K562 (cell line): Measurements from ENCODE around the gene PPT2. TPM values are rescaled to one million over a fixed set of nuclear protein-coding genes. Genes with fewer than 3 reads are reported as not detected.

Experiments used
- CCNT2 ChIP-seq: IDR thresholded peaks from 2 replicates; pipeline ENCODE4 v1.6.1; 2011; ENCODE audit warnings: borderline replicate concordance, low read depth, mild to moderate bottlenecking, moderate library complexity, mixed read lengths, low read length; ENCODE audit not compliant: insufficient read length; ENCODE audit errors: extremely low read depth
- DIDO1 ChIP-seq: fragments of 450-650 bp; IDR thresholded peaks from 2 replicates; pipeline ENCODE4 v1.6.1; 2016; ENCODE audit warnings: low read depth, missing biosample characterization, missing genetic modification characterization
- ERF ChIP-seq: fragments of 450-650 bp; formaldehyde crosslinking; IDR thresholded peaks from 2 replicates; pipeline ENCODE4 v1.4.0; 2020; ENCODE audit warnings: mild to moderate bottlenecking, mixed read lengths
- GATAD2A ChIP-seq: fragments of 450-650 bp; IDR thresholded peaks from 2 replicates; pipeline ENCODE4 v1.6.1; 2017
- STAT5A ChIP-seq: IDR thresholded peaks from 2 replicates; pipeline ENCODE4 v1.6.1; 2012; ENCODE audit warnings: low read length, inconsistent platforms, borderline replicate concordance
- ZFP30 ChIP-seq: fragments of 250-450 bp; sonication (Bioruptor Pico); IDR thresholded peaks from 2 replicates; pipeline ENCODE4 v1.8.0; 2022; ENCODE audit warnings: moderate library complexity, mild to moderate bottlenecking, inconsistent platforms, borderline replicate concordance
- ZNF277 ChIP-seq: fragments of 250-450 bp; sonication (Bioruptor Pico); IDR thresholded peaks from 2 replicates; pipeline ENCODE4 v1.8.0; 2022; ENCODE audit warnings: inconsistent platforms, mild to moderate bottlenecking, moderate library complexity, borderline replicate concordance
- polyA plus RNA-seq, 8 experiments: library from polyadenylated mRNA; depleted of rRNA in 4 of 8; stranded (reverse) in 5 of 8; unstranded in 3 of 8; fragments of >200 nt; fragmentation: Nextera tagmentation in 2 of 8; fragmentation: Illumina TruSeq in 1 of 8; extraction: Ambion mirVana in 2 of 8; extraction: Trizol in 1 of 8; gene quantifications; 2 replicates each; pipeline versions ENCODE4 v1.2.1 to v1.2.3, GENCODE V29; 2011 to 2014; ENCODE audit warnings: inconsistent platforms in 1 of 8, missing spikeins in 1 of 8
- total RNA-seq, 7 experiments: library from RNA; depleted of rRNA in 6 of 7; stranded (reverse); fragments of >200 nt in 6 of 7; fragmentation: Illumina TruSeq in 2 of 7; extraction: Trizol in 2 of 7; gene quantifications; 2 replicates each; pipeline versions ENCODE4 v1.2.1 to v1.2.3, GENCODE V29; 2011 to 2021; ENCODE audit warnings: low replicate concordance in 1 of 7
- TF ChIP-seq, protein P1 (sequence below): fragments of 450-650 bp; IDR thresholded peaks from 2 replicates; pipeline ENCODE4 v1.7.0; 2016; ENCODE audit warnings: borderline replicate concordance
- TF ChIP-seq, protein P2 (sequence below): sonication (generic); formaldehyde crosslinking; IDR thresholded peaks from 2 replicates; pipeline ENCODE4 v1.8.1; 2023; ENCODE audit warnings: mild to moderate bottlenecking, missing genetic modification reagents
- TF ChIP-seq, protein P3 (sequence below): fragments of 250-450 bp; sonication (Bioruptor Pico); IDR thresholded peaks from 2 replicates; pipeline ENCODE4 v1.5.0; 2021; ENCODE audit warnings: mild to moderate bottlenecking, moderate library complexity
- TF ChIP-seq, protein P4 (sequence below): sonication (generic); formaldehyde crosslinking; IDR thresholded peaks from 2 replicates; pipeline ENCODE4 v1.9.0; 2022; ENCODE audit warnings: mild to moderate bottlenecking, missing genetic modification reagents

PPT2 gene
- total and polyA plus RNA-seq, 9 of the 15 experiments (the other 6 are each of a cell fraction or from before 2014, with no cell fraction given): 27.4 to 98.8 (median 69.9) TPM

DNA sequence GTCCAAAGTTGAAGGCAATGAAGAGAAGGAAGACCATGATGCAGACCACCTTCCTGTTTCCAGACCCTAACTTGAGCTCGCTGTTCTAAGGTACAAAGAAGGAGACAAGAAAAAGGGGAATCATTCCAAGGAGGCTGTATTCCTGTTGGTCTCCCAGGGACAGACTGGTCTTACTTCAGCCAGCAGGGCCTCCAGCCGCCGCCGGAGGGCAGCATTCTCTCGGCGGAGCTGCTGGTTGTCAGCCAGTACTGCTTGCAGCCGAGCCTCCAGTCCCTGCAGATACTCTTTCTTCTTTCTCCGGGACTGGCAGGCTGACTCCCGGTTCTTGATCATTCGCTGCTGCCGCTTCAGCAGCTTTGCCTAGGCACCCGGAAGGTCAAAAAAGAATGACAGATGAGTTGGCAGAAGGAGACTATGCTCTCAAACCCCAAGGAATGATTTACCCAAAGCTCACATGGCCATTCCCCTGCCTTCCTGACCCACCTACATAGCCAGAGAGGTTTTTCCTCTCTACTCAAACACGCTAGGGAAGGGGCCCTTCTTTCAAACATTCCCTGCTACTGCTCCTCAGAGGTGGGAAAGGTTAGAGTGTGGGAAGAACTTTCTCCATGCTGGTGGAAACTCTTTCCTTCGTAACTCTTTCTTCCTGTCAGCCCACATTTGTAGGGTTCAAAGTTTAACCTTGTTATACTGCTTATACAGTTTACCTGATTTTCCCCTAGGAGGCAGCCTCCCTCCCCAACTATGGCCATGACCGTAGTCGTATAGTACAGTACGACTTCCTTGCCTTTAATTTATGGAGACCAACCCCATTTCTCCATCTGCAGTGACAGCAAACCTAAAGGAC lies 34.9 kb upstream of the PPT2 start (continued):
- TF ChIP-seq, protein P1, sequence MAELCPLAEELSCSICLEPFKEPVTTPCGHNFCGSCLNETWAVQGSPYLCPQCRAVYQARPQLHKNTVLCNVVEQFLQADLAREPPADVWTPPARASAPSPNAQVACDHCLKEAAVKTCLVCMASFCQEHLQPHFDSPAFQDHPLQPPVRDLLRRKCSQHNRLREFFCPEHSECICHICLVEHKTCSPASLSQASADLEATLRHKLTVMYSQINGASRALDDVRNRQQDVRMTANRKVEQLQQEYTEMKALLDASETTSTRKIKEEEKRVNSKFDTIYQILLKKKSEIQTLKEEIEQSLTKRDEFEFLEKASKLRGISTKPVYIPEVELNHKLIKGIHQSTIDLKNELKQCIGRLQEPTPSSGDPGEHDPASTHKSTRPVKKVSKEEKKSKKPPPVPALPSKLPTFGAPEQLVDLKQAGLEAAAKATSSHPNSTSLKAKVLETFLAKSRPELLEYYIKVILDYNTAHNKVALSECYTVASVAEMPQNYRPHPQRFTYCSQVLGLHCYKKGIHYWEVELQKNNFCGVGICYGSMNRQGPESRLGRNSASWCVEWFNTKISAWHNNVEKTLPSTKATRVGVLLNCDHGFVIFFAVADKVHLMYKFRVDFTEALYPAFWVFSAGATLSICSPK: 0 out of 2 replicates have a peak, but pooled peaks have one; percentile 37
- TF ChIP-seq, protein P2, sequence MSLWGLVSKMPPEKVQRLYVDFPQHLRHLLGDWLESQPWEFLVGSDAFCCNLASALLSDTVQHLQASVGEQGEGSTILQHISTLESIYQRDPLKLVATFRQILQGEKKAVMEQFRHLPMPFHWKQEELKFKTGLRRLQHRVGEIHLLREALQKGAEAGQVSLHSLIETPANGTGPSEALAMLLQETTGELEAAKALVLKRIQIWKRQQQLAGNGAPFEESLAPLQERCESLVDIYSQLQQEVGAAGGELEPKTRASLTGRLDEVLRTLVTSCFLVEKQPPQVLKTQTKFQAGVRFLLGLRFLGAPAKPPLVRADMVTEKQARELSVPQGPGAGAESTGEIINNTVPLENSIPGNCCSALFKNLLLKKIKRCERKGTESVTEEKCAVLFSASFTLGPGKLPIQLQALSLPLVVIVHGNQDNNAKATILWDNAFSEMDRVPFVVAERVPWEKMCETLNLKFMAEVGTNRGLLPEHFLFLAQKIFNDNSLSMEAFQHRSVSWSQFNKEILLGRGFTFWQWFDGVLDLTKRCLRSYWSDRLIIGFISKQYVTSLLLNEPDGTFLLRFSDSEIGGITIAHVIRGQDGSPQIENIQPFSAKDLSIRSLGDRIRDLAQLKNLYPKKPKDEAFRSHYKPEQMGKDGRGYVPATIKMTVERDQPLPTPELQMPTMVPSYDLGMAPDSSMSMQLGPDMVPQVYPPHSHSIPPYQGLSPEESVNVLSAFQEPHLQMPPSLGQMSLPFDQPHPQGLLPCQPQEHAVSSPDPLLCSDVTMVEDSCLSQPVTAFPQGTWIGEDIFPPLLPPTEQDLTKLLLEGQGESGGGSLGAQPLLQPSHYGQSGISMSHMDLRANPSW: 0 out of 2 replicates have a peak, but pooled peaks have one; percentile 60
- TF ChIP-seq STAT5A (no peak), GATAD2A (no peak), CCNT2 (no peak), ERF (no peak), ZFP30 (no peak), DIDO1 (tag) (no peak), ZNF277 (CRISPR knock-in tag) (no peak)
- TF ChIP-seq, protein P3, sequence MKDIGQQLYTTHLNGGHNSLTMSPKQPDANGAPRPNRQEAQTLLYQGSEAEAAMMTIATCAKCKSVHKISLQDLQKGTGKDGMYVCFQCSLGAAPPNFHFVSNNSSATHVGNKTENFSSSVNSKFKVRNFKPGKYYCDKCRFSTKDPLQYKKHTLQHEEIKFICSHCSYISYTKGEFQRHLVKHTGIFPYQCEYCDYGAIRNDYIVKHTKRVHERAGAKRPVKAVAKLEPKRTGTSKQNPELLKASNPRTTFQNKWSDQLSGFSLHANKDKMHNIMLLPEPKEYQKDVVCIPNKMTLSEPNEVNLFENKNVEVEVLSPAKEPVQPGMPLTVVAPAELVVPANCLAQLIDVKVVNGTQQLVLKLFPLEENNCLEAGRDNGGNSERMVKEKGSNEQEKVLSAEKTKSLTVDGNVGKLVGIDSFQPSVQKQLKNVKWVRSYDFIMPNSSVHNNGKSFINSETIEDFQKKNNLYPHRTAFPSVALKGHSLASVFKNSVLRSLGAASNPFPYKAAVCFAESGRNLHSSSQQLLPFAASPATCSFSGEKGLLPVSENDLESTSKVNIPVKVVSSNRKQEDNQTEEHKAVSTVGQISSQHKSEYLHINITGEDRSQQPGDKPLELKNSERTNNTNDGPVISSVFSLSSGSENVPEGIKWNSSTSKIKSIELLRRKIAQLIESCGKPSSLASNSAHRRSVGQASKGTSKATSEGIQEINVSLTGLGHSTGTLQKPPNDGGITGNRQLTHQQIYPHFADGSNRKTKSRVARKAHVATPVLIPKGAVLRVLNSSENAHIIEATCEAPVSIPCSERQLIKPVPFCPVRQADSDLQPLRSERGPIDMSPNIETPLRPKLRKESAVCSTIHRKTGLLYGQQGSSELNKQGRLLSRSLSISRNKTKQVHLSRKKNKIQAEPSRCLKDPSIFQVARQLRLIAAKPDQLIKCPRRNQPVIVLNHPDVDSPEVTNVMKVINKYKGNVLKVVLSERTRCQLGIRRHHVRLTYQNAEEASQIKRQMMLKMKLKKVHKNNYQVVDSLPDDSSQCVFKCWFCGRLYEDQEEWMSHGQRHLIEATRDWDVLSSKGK (CRISPR knock-in tag): no peak
- TF ChIP-seq, protein P4, sequence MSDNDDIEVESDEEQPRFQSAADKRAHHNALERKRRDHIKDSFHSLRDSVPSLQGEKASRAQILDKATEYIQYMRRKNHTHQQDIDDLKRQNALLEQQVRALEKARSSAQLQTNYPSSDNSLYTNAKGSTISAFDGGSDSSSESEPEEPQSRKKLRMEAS (CRISPR knock-in tag): no peak
